ENCODE results near the gene ABCC8. TPM values are rescaled to one million over a fixed set of nuclear protein-coding genes. Genes with fewer than 3 reads are reported as not detected.

The ABCC8 gene
- total and polyA plus RNA-seq, 9 of the 15 experiments (the other 6 are each of a cell fraction or from before 2014, with no cell fraction given), result not detected

- TF ChIP-seq SAP30 (IDR thresholded peaks at IDR 0.05; ENCODE audit: borderline replicate concordance, insufficient read depth, low read depth, low read length, poor library complexity, severe bottlenecking), result peak; percentile 13
- TF ChIP-seq NCOA2 (IDR thresholded peaks at IDR 0.05; ENCODE audit: partially characterized antibody in 2 of 2), result no peak
- no peak for TF ChIP-seq PHB (CRISPR knock-in tag; IDR thresholded peaks at IDR 0.05)
- no peak for TF ChIP-seq ZNF12 (CRISPR knock-in tag; IDR thresholded peaks at IDR 0.05)
- no peak for TF ChIP-seq MYNN (IDR thresholded peaks at IDR 0.05)
- TF ChIP-seq MYNN (CRISPR knock-in tag; IDR thresholded peaks at IDR 0.05), result no peak
- peak; percentile 54; the same call in 1 of the 2 replicates for TF ChIP-seq GABPB1 (CRISPR knock-in tag; IDR thresholded peaks at IDR 0.05)
- peak; percentile 83 for TF ChIP-seq POLR2G (IDR thresholded peaks at IDR 0.05; ENCODE audit: low read depth, low read length)
- TF ChIP-seq FOXJ2 (tag; IDR thresholded peaks at IDR 0.05), result no peak
- no peak for TF ChIP-seq ELF4 (CRISPR knock-in tag; IDR thresholded peaks at IDR 0.05)
- TF ChIP-seq IRF1 (CRISPR knock-in tag; IDR thresholded peaks at IDR 0.05; ENCODE audit: borderline replicate concordance), result no peak
- TF ChIP-seq CEBPB (tag; IDR thresholded peaks at IDR 0.05), result peak; percentile 93
- peak in 1 of 2 experiments; percentile 40; a peak in 1 of 4 replicates for TF ChIP-seq SIN3A (IDR thresholded peaks at IDR 0.05; ENCODE audit: borderline replicate concordance in 2 of 2, control insufficient read depth in 1 of 2, low read depth in 2 of 2, low read length in 2 of 2)
- TF ChIP-seq HDAC3 (IDR thresholded peaks at IDR 0.05; ENCODE audit: borderline replicate concordance, partially characterized antibody), result no peak
- TF ChIP-seq ZNF140 (CRISPR knock-in tag; IDR thresholded peaks at IDR 0.05), result no peak
- no peak for TF ChIP-seq ZNF740 (CRISPR knock-in tag; IDR thresholded peaks at IDR 0.05)
- TF ChIP-seq ZNF740 (tag; IDR thresholded peaks at IDR 0.05), result no peak
- peak; percentile 89 for TF ChIP-seq MITF (IDR thresholded peaks at IDR 0.05)
- 0 out of 2 replicates have a peak, but pooled peaks have one; percentile 2 for TF ChIP-seq ZNF175 (CRISPR knock-in tag; IDR thresholded peaks at IDR 0.05; ENCODE audit: low read depth)
- no peak for TF ChIP-seq BRCA1 (IDR thresholded peaks at IDR 0.05)
- TF ChIP-seq BRCA1 (CRISPR knock-in tag; IDR thresholded peaks at IDR 0.05), result no peak
- TF ChIP-seq SFPQ (IDR thresholded peaks at IDR 0.05; ENCODE audit: low read depth, low read length), result no peak
Measured at GRCh38 chr11:17351510-17352176, 125.0 kb downstream of the ABCC8 start, which contains the start of gene NCR3LG1 (continued).
